HG03469 (cell line): ENCODE measurements around the gene CERT1.
"Not testable (repeated sequence)": the region's sequence is repeated elsewhere in the genome, so short reads cannot be mapped to it uniquely, and the experiment has no call there.

ENCODE experiments used
- ATAC-seq: cut with Tn5 transposase; IDR thresholded peaks from one replicate; pipeline ENCODE4 v1.9.1; 2021; ENCODE audit warnings: mild to moderate bottlenecking, moderate library complexity, moderate number of reproducible peaks; ENCODE audit not compliant: unreplicated experiment

The CERT1 gene, protein sequence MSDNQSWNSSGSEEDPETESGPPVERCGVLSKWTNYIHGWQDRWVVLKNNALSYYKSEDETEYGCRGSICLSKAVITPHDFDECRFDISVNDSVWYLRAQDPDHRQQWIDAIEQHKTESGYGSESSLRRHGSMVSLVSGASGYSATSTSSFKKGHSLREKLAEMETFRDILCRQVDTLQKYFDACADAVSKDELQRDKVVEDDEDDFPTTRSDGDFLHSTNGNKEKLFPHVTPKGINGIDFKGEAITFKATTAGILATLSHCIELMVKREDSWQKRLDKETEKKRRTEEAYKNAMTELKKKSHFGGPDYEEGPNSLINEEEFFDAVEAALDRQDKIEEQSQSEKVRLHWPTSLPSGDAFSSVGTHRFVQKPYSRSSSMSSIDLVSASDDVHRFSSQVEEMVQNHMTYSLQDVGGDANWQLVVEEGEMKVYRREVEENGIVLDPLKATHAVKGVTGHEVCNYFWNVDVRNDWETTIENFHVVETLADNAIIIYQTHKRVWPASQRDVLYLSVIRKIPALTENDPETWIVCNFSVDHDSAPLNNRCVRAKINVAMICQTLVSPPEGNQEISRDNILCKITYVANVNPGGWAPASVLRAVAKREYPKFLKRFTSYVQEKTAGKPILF

DNA sequence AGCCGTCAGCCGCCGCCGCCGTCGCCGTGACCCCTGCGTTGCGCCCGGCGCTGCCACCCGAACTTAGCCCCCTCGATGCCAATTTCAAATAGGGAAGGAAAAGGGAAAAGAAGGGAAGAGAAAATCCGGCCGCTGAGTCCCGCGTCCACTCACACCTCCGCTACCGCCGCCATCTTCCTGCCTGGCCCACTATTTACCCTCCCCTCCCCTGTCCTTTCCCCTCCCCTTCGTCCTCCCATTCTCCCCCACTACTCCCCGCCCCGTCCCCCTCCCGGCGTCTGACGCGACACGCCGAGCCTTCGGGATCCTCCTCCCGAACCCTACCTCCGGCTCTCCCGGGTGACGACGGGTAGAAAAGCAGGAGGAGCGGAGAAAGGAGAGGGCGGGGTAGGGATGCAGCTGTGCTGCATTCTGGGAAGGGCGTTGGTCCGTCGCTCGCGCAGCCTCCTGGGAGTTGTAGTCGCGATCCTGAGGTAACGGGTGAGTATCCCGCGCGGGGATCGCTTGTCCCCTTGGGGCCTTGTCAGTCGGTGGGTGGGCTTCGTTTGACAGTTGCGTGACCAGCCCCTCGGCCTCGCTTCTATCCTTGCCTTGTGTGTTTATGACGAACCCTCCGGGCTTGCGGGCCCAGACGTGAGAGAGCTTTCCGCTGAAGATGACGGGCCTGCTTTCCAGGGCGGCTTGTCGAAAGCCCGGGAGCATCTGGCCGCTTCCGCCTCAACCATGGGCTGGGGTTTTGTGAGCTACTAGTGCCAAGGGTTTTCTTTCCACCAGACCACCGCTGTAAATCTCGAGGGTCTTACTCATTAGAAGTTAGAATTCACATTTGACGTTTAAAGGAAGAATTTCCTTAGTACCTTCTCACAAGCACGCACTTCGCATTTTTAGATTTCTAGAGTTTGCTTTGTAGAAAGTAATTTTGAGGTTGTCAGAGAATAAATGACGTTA lies at the start of gene CERT1, which contains the start of gene POLK:
Gene CERT1, minus strand, starts transcription at position 195 of the 948 bp plus-strand sequence. CDS start 422 bp downstream, outside the sequence.
Gene POLK, plus strand, starts transcription at position 457 of the 948 bp plus-strand sequence.
- ATAC-seq, result peak; percentile 62

DNA sequence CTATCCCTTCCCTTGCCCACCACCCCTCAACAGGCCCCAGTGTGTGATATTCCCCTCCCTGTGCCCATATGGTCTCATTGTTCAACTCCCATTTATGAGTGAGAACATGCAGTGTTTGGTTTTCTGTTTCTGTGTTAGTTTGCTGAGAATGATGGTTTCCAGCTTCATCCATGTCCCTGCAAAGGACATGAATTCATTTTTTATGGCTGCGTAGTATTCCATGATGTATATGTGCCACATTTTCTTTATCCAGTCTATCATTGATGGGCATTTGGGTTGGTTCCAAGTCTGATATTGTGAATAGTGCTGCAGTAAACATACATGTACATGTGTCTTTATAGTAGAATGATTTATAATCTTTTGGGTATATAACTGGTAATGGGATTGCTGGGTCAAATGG lies 49.2 kb upstream of the CERT1 start:
- not testable (repeated sequence) for ATAC-seq

DNA sequence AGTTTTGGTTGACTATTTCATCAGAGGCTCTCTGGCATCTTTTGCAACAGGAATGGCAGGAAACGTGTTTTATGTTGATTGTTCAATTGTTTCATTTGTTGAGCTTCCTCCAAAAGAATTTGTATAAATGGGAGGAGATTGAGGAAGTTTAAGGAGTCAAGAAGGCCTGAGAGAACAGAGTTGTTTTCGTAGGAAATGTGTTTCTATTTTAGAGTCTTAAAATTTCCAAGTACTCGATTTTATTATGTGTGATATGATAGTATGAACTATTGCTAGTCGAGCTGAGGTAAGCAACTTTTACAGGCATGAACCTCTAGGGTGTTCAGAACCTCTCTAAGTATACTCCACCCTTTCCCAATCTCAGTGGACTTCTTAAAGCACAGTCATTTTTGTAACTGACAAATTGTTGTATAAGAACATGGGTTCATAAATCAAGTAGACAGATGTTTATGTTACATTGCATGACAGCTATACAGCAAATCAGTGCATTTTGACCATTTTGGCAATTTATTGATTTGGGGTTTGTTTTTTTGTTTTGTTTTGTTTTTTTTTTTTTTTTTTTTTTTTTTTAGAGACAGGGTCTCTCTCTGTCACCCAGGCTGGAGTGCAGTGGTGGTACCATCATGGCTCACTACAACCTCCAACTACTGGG lies 47.7 kb upstream of the CERT1 start:
- ATAC-seq, result no peak

DNA sequence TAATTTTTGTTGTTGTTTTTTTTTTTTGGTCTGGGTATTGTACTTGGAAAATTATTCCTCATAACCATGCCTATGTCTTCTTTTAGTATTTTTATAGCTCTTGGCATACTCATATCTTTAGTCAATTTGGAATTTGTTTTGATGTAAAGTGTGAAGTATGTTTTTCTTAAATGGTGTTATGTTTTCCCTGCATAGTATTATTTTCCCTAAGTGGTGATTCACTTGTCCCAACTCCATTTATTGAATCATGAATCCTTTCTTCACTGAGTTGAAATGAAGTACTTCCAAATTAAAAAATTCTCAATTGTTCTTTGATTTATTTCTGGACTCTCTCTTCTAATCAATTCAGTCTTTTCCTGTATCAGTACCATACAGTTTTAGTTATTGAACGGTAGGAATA lies 46.8 kb upstream of the CERT1 start:
- no peak for ATAC-seq

DNA sequence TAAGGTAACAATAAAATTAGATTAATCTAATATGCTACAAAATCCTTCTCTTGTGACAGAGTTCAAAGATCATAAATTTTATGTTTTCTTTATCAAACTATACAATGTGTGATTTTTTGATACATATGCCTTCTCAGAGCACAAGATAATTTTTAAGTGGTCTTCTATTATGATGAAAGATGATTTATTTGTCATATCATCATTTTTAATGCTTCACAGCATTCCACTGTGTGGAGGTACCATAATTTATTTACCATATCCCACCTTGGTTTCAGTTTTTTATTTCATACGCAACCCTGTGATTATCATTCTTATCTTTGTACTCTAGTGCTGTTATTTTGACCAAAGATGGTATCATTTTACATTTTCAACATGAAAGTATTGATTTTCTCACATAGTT lies 41.9 kb upstream of the CERT1 start:
- ATAC-seq, result no peak

DNA sequence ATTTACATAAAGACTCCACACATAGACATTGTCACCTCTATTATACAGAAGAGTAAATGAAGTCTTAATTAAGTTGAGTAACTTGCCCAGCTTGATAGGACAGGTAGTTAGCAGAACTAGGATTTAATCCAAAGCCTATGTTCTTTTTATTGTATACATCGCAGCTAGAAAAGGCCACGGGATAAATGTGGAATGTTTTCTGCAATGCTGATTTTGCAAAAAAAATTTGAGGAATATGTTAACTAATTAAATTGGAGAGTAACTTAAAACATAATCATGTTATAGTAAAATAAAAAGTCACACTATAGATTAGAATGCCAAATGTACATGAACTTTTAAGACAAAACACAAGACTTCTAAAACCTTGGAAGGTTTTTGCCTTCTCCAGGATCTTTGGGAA lies 41.3 kb upstream of the CERT1 start:
- no peak for ATAC-seq

DNA sequence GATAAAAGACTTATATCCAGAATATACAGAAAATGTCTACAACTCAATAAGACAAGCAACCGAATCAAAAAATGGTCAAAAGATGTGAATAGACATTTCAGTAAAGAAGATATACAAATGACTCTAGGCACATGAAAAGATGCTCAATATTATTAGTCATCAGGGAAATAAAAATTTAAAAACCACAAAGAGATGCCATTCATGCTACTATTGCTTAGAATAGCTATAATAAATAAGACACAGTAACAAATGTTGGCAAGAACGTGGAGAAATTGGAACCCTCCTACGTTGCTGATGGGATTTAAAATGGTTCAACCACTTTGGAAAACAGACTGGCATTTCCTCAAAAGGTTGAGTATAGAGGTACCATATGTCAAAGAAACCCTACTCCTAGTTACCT lies 40.0 kb upstream of the CERT1 start:
- ATAC-seq, result no peak

DNA sequence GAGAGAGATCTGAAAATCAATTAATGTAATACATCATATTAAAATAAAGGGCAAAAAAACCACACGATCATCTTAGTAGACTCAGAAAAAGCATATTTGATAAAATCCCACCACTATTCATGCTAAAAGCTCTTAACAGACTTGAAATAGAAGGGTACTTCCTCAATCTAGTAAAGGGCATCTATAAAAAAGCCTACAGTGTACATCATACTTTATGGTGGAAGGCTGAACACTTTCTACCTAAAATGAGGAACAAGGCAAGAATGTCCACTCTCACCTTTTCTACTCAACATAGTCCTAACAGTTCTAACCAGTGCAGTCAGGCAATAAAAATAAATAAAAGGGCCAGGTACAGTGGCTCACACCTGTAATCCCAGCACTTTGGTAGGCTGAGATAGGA lies 39.2 kb upstream of the CERT1 start:
- no peak for ATAC-seq

DNA sequence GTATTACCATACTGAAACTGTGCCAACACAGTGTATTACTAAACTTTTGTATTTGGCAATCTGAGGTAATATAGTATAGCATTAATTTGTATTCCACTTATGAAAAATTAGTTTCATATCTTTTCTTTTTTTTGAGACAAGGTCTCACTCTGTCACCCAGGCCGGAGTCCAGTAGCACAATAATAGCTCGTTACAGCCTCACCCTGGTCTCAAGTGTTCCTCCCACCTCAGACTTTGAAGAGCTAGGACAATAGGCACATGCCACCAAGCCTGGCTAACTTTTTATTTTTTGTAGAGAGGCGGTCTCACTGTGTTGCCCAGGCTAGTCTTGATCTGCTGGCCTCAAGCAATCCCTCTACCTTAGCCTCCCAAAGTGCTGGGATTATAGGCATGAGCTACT lies 36.4 kb upstream of the CERT1 start:
- no peak for ATAC-seq

DNA sequence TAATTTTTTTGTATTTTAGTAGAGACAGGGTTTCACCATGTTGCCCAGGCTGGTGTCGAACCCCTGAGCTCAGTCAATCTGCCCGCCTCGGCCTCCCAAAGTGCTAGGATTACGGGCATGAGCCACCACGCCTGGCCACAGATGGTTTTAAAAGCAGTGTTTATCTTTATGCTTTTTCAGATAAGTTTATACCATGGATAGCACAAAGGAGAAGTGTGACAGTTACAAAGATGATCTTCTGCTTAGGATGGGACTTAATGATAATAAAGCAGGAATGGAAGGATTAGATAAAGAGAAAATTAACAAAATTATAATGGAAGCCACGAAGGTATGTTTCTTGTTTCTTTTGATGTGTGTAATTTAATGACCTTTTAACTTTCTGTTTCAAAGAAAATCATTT lies 35.4 kb upstream of the CERT1 start:
- no peak for ATAC-seq

DNA sequence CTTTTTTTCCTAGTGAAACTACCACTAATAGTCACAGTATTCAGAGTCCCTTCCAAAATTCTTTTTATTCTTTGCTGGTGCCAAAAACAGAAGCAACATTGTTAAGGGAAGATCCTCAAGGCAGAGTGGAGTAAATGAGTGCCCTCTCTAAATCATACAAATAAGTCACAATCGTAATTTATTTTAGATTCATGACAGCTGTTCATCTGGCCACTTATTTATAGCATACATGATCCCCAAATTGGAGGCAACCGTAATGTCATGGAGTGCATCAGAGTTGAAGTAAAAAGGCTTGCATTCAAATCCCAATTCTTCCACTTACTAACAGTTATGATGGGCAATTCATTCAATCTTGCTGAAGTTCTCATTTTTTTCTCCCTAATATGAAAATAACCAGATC lies 33.7 kb upstream of the CERT1 start:
- no peak for ATAC-seq

DNA sequence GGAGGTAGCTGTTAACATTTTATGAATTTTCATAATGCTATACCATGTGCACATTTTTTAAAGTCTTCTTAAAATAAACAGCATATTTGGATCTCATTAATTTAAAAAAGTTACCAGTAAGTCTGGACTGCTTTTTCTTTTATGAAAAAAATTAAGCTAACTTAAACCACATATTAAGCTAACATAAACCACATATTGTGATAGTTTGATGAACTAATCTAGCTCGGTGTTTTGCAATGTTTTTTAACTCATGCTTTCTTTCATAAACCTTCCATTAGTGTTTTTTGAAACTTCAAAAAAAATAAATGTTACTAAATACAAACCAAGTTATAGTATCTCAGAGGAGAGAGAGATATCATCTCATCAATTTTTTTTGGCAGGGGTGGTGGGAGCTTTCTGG lies 26.8 kb upstream of the CERT1 start:
- ATAC-seq, result no peak

DNA sequence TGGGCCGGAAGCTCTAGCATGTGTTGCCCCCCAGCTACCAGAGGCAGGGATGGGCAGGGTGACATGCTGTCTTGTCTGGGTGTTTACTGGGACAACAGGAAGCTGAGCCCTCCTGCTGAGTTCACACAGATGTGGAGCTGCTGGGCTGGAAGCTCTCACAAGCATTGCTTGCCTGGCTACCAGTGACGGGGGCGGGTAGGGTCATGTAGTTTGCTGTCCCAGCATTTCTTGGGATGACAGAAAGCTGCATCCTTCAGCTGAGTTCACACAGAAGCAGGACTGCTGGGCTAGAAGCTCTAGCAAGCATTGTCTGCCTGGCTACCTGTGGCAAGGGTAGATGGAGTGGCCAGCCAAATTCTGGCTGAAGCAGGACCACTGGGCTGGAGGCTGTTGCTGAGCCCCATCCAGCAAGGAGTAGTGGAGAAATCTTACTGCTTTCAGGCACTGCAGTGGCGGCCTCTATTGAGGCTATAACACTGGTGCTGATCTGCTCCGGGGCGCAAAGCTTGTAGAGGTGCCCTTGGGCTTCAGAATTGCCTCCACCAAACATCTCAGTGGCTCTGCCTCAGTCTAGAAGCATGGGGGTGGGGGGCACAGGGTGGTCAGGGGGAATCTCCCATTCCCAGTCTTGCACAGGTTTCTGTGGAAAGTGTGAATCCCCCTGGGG lies 25.4 kb upstream of the CERT1 start:
- ATAC-seq, result no peak

DNA sequence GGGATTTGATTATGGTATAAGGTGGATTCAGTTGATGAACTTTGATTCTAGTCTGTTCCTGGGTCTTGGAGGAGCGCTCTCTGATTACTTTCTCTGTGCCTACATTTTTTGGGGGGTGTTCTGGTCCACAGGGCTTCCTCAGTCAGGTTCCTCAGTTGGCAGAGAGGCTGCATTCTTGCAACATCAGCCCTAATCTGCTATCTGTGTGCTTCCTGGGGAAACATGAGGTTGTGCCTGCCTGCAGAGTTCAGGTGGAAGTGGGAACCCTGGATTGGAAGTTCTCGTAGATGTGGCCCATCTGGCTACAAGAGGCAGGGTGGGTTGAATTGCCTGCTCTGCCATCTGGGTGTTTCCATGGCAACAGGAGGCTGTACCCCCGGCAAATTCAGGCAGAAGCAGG lies 24.7 kb upstream of the CERT1 start:
- no peak for ATAC-seq

DNA sequence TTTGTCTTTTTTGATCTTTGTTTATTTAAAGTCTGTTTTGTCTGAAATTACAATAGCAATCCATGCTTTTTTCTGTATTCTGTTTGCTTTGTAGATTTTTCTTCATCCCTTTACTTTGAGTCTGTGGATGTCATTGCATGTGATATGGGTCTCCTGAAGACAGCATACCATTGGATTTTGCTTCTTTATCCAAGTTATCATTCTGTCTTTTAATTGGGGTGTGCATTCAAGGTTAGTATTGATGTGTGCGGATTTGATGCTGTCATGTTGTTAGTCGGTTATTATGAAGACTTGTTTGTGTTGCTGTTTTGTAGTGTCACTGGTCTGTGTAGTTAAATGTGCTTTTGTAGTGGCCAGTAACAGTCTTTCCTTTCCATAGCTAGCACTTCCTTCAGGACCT lies 23.3 kb upstream of the CERT1 start:
- ATAC-seq, result no peak

DNA sequence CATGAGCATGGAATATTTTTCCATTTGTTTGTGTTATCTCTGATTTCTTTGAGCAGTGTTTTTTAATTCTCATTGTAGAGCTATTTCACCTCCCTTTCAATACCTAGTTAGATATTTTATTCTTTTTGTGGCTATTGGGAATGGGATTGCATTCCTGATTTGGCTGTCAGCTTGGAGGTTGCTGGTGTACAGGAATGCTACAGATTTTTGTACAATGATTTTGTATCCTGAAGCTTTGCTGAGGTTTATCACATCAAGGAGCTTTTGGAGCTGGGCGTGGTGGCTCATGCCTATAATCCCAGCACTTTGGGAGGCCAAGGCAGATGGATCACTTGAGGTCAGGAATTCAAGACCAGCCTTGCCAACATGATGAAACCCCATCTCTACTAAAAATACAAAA lies 22.3 kb upstream of the CERT1 start:
- not testable (repeated sequence) for ATAC-seq

DNA sequence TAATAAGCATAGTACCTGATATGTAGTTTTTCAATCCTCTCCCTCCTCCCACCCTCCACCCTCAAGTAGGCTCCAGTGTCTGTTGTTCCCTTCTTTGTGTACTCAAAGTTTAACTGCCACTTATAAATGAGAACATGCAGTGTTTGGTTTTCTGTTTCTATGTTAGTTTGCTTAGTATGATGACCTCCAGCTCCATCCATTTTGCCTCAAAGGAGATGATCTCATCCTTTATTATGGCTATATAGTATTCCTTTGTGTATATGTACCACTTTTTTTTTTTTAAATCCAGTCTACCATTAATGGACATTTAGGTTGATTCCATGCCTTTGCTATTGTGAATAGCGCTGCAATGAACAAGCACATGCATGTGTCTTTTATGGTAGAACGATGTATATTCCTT lies 20.8 kb upstream of the CERT1 start:
- no peak for ATAC-seq

DNA sequence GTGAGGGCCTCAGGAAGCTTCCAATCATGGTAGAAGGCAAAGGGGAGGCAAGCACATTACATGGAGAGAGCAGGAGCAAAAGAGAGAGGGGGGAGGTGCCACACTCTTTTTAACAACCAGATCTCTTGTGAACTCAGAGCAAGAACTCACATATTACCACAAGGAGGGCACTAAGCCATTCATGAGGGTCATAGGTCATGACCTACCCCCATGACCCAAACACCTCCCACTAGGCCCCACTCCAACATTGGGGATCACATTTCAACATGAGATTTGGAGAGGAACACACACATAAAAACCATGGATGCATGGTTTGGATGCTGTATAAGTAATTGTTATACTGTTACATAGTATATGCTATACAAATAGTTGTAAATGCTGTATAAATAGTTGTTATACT lies 17.8 kb upstream of the CERT1 start:
- ATAC-seq, result no peak

DNA sequence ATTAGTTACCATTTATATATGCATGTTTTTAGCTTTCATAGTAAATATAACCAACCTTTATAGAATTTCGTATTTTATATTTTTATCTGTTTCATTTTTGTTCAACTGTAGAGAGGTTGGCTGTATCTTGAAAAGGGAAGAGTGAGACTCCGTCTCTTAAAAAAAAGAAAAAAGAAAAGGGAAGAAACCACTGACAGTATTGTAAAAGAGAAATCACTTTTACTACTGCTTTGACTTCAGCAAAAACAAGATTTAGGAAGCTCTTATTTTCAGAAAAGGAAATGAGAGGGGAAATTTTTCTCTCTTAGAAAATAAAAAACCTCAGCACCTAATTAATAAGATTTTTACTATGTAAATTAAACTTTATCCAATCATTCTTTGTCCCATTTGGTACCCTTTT lies 14.6 kb upstream of the CERT1 start:
- ATAC-seq, result no peak

DNA sequence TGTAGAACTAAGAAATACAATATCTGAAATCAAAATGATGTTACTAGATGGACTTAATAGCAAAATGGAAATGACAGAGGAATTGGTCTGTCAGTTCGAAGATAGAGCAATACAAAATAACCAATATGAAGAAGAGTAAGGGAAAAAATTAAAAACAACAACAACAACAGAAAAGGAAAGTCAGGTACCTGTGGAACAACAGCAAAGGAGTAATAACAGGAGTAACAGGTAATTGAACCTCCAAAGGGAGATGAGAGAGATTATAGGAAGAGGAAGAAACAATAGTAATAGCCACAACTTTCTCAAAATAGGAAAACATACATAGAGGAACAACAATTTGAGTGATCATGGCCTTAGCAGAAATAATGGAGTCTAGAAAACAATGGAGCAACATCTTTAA lies 13.9 kb upstream of the CERT1 start:
- ATAC-seq, result no peak
